ENCODE results near the gene UNC45A. TPM values are rescaled to one million over a fixed set of nuclear protein-coding genes. Genes with fewer than 3 reads are reported as not detected.
"Not testable (repeated sequence)": the region's sequence is repeated elsewhere in the genome, so short reads cannot be mapped to it uniquely, and the experiment has no call there.

UNC45A gene
- total RNA-seq, 2 experiments from 2014 or later: 75.5 to 77.1 TPM

DNA sequence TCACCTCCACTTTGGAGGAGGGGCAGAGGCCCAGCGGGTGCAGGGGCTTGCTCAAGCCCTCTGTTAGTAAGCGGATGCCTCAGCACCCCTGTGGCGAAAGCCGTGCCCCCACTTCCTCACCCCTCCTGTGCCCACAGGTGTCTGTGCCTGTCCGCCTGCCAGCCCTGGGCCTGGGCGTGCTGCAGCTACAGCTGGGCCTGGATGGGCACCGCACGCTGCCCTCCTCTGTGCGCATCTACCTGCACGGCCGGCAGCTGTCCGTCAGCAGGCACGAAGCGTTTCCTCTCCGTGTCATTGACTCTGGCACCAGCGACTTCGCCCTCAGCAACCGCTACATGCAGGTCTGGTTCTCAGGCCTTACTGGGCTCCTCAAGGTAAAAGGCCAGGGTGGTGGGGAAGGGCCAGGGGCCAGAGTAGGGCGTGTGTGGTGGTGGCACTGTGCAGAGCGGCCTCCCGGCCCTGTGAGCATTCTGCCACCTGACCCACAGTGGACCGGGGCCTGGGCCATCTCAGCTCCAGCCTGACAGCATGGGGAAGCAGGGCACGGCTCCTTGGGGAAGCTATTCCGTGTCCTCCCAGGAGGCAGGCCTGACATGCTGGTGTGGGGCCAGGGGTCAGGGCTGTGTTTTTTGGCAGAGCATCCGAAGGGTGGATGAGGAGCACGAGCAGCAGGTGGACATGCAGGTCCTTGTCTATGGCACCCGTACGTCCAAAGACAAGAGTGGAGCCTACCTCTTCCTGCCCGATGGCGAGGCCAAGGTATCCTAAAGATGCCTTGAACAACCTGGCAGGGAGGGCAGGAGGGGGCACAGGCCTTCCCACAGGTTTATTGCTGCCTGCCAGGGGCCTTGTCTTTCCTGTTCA, 22.9 kb upstream of the UNC45A start:
- ChIA-PET CTCF (interaction anchor here (1.0 kb wide), 1 partner anchor 9 kb away, joined by 4 read pairs; the partner anchor contains the start of gene MAN2A2), POLR2A (no interaction called here)

DNA sequence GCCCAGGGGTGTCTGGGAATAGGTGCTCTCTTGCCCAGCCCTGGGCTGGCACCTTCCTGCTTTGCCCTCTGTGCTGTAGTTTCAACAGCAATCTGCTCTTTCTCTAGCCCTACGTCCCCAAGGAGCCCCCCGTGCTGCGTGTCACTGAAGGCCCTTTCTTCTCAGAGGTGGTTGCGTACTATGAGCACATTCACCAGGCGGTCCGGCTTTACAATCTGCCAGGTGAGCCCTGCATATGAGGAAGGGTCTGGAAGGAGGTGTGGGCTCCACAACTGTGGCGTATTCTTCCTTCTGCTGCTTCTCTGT, 22.4 kb upstream of the UNC45A start:
- POLR2A ChIA-PET: no interaction called here
- CTCF ChIA-PET: no interaction called here

GRCh38 chr15:90913398-90913944, 21.6 kb upstream of the UNC45A start:
- CTCF ChIA-PET: interaction anchor here (1.3 kb wide), 1 partner anchor 10 kb away, joined by 4 read pairs; the partner anchor contains the start of gene MAN2A2
- POLR2A ChIA-PET: interaction anchor here (0.7 kb wide), 1 partner anchor 615 kb away, joined by 3 read pairs; no protein-coding TSS in a partner anchor

DNA sequence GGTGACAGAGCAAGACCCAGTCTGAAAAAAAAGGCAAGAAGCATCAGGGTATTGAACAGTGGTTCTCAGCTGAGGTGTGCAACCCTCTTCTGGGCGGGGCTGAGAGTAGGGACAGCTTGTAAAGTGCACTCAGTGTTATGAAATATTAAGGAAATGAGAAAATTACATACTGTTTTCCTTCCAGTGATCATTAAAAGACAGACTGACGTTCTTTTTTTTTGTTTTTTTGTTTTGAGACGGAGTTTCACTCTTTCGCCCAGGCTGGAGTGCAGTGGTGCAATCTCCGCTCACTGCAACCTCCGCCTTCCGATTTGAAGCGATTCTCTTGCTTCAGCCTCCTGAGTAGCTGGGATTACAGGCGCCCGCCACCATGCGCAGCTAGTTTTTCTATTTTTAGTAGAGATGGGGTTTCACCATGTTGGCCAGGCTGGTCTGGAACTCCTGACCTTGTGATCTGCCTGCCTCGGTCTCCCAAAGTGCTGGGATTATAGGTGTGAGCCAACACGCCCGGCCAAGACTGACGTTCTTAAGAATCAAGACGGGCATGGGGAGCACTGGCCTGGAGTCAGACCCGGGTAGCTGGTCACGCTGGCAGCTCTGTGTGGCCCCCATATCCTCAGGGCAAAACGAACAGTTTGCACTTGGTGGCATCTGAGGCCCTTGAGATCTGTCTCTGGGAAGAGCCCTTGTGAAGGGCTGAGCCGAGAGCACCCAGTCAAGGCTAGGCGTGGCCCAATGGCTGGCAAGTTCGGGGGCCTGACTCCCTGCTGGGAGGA, 20.6 kb upstream of the UNC45A start:
- POLR2A ChIA-PET: interaction anchor here (1.8 kb wide), 1 partner anchor 10 kb away, joined by 7 read pairs; no protein-coding TSS in a partner anchor
- CTCF ChIA-PET: interaction anchor here (1.3 kb wide), 2 partner anchors 11 to 28 kb away, joined by 4 read pairs; partner anchors contain the start of gene MAN2A2

DNA sequence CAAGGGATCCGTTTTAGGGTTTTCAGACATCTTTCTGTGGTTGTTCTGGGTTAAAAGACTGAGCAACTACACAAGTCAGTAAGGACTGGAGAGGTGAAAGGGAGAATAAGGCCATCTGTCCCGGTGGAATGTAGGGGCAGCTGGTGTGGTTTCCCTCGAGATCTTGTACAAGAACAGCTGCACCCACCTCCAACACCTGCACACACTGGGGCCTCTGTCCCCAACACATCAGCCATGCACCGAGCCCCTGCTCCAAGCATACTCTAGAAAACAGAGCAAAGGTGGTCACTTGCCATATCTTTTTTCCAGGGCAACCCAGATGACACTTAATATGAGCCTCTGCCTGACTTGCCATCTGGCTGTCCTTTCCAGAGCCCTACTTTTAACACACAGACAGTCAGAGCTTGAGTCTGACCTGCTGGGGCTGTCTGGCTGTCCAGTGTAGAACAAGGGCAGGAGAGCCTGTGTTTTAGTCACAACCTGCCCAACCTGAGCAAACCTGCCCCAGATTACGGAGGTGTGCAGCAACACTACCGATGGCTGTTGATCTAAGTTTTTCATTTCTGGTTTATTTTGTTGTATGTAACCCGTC, 19.8 kb upstream of the UNC45A start:
- POLR2A ChIA-PET: interaction anchor here (1.8 kb wide), 1 partner anchor 11 kb away, joined by 7 read pairs; no protein-coding TSS in a partner anchor
- CTCF ChIA-PET: interaction anchor here (1.3 kb wide), 1 partner anchor 29 kb away, joined by 4 read pairs; no protein-coding TSS in a partner anchor

- ChIA-PET POLR2A (interaction anchor here (1.8 kb wide), 1 partner anchor 12 kb away, joined by 7 read pairs; no protein-coding TSS in a partner anchor), CTCF (no interaction called here)
Observed at GRCh38 chr15:90915808-90916440, 19.2 kb upstream of the UNC45A start.

DNA sequence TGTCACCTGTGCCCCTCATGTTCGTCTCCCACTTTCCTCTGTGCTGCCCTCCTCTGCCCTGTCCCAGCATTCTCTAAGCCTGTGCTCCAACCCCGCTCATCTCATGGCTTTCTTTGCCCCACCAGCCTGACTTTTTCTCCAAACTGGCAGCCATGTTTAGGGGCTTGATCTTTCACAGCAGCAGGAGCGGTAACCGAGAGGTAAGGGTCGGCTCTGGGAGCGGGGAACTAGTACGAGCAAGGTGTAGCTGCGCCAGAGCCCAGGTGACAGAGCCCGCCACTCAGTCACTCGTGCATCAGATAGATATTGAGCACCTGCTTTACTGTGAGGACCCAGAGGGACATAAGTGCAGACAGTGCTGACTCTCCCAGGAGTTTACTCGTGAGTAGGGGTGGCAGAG, 18.6 kb upstream of the UNC45A start:
- ChIA-PET POLR2A (interaction anchor here (1.8 kb wide), 1 partner anchor 12 kb away, joined by 7 read pairs; no protein-coding TSS in a partner anchor), CTCF (no interaction called here)

DNA sequence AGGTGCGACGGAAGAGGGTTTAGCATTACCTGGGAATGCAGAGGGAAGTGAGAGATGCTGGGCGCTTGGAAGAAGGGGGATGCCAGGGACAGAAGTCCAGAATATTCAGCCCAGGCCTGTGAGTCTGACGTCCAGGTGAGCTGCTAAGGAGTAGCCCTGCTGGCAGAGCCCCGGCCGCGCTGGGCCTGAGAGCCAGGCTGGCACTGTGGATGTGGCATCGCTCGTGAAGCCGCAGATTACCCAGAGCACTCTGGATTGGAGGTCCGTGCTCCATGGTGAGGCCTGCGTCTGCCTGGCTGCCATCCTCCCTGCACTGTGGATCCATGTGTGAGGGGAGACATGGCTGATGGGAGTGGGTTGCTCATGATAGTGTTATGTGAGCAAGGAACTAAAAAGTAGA, 17.5 kb upstream of the UNC45A start:
- CTCF ChIA-PET: interaction anchor here (2.6 kb wide), 1 partner anchor 14 kb away, joined by 15 read pairs; the partner anchor contains the start of gene MAN2A2
- POLR2A ChIA-PET: interaction anchor here (0.8 kb wide), 1 partner anchor 31 kb away, joined by 3 read pairs; no protein-coding TSS in a partner anchor

- POLR2A ChIA-PET: interaction anchor here (0.8 kb wide), 1 partner anchor 32 kb away, joined by 3 read pairs; no protein-coding TSS in a partner anchor
- CTCF ChIA-PET: interaction anchor here (0.8 to 2.6 kb wide), 2 partner anchors 12 to 15 kb away, joined by 3 to 15 read pairs; partner anchors contain the start of gene MAN2A2
Observed at GRCh38 chr15:90918034-90918788, 16.9 kb upstream of the UNC45A start.

GRCh38 chr15:90918835-90919234, 16.2 kb upstream of the UNC45A start:
- ChIA-PET CTCF (interaction anchor here (0.8 to 2.6 kb wide), 2 partner anchors 11 to 15 kb away, joined by 3 to 15 read pairs; partner anchors contain the start of gene MAN2A2), POLR2A (no interaction called here)

DNA sequence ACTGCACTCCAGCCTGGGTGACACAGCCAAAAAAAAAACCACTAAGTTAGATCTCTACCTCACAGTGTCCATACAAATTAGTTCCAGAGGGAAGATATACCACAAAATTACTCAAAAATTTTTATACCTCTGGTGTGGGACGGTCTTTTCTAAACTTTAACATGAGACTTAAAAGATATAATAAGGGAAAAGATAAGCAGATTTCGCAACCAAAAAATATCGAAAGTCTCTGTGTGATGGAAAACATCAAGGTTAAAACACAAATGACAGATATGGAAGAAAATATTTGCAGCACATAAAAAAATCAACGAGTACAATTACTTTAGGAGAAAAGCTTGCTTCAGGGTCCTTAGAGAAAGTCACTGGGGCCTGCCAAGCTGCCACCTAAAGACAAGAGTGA, 13.2 kb upstream of the UNC45A start:
- POLR2A ChIA-PET: interaction anchor here (2.6 kb wide), 1 partner anchor 18 kb away, joined by 10 read pairs; the partner anchor contains the start of gene MAN2A2

DNA sequence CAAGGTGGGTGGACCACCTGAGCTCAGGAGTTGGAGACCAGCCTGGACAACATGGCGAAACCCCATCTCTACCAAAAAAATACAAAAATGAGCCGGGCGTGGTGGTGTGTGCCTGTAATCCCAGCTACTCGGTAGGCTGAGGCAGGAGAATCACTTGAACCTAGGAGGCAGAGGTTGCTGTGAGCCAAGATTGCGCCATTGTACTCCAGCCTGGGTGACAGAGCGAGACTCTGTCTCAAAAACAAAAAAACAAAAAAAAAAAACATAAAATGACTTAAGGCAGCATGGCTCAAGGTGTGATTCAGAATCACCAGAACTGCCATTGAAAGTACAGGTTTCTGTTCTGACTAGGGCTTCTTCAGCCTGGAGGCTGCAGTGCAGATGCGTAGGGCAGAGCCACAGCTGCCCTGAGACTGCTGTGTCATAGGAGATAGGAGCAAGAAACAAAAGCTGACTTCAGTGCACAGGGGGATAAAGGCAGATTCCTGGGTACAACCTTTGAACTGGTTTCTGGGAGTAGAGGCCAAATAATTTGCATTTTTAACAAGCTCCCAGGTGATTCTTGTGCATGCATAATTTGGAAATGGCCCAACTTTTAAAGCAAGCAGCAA, 12.3 kb upstream of the UNC45A start:
- CTCF ChIA-PET: interaction anchor here (0.6 to 4.7 kb wide), 4 partner anchors 9 to 244 kb away, joined by 3 to 32 read pairs (median 8); partner anchors contain the start of genes HDDC3 and MAN2A2
- POLR2A ChIA-PET: interaction anchor here (1.0 to 2.6 kb wide), 2 partner anchors 17 to 19 kb away, joined by 5 to 10 read pairs; partner anchors contain the start of gene MAN2A2

More for the DNA sequence above, 13.2 kb upstream of the UNC45A start:
- CTCF ChIA-PET: interaction anchor here (1.0 to 4.7 kb wide), 3 partner anchors 10 to 20 kb away, joined by 3 to 32 read pairs (median 11); partner anchors contain the start of genes HDDC3 and MAN2A2

DNA sequence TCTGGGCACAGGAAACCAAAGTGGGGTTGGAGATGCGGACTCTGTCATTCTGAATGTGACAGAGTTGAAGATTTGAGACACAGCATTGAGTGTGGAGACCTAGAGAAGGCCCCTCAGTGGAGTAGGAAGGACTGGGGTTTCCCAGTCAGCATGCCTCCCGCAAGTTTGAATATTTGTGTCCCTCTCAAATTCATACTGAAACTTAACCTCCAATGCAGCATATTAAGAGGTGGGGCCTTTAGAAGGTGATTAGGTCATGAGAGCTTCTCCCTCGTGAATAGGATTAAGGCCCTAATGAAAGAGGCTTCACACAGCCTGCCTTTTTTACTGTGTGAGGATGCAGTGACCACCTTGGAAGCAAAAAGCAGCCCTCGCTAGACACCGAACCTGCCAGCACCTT, 10.7 kb upstream of the UNC45A start:
- CTCF ChIA-PET: interaction anchor here (4.7 kb wide), 1 partner anchor 7 kb away, joined by 32 read pairs; the partner anchor contains the start of gene HDDC3
- POLR2A ChIA-PET: interaction anchor here (0.7 kb wide), 1 partner anchor 44 kb away, joined by 4 read pairs; no protein-coding TSS in a partner anchor

- CTCF ChIA-PET: not testable (repeated sequence)
Observed at GRCh38 chr15:90926766-90927165, 8.3 kb upstream of the UNC45A start.

DNA sequence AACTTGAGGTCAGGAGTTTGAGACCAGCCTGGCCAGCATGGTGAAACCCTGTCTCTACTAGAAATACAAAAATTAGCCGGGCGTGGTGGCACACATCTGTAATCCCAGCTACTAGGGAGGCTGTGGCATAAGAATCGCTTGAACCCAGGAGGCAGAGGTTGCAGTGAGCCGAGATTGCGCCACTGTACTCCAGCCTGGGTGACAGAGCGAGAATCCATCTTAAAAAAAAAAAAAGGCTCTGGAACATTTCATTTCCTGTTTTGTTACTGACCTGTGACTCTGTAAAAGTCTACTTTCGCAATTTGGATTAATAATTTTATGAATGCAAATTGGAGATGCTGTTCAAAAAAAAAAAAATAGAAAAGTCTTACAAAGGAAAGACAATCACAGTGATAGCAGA, 7.0 kb upstream of the UNC45A start:
- POLR2A ChIA-PET: interaction anchor here (5.5 kb wide), 1 partner anchor 25 kb away, joined by 42 read pairs; the partner anchor contains the start of gene MAN2A2
- CTCF ChIA-PET: not testable (repeated sequence)

More at GRCh38 chr15:90926766-90927165, 8.3 kb upstream of the UNC45A start:
- POLR2A ChIA-PET: interaction anchor here (1.3 kb wide), 1 partner anchor 24 kb away, joined by 3 read pairs; the partner anchor contains the start of gene MAN2A2

- ChIA-PET POLR2A (interaction anchor here (1.8 to 5.5 kb wide), 2 partner anchors 25 to 26 kb away, joined by 4 to 42 read pairs; partner anchors contain the start of genes MAN2A2 and RCCD1), CTCF (interaction anchor here (1.0 to 7.7 kb wide), 4 partner anchors 11 to 120 kb away, joined by 3 to 136 read pairs (median 3); partner anchors contain the start of gene MAN2A2)
Observed at GRCh38 chr15:90929246-90930019, 5.7 kb upstream of the UNC45A start.
